NCI-H2081 treated with DMSO at 0.1 percent for 48 hours (cell line): ENCODE measurements around the gene L2HGDH.
A peak's percentile ranks its signal among the peaks of the same experiment; 100 is the strongest.
"Not testable (repeated sequence)": the region's sequence is repeated elsewhere in the genome, so short reads cannot be mapped to it uniquely, and the experiment has no call there.

Experiments
- DNase-seq: peaks from one replicate; lab custom pipeline; 2025; lab: John Stamatoyannopoulos, UW

The L2HGDH gene

DNA sequence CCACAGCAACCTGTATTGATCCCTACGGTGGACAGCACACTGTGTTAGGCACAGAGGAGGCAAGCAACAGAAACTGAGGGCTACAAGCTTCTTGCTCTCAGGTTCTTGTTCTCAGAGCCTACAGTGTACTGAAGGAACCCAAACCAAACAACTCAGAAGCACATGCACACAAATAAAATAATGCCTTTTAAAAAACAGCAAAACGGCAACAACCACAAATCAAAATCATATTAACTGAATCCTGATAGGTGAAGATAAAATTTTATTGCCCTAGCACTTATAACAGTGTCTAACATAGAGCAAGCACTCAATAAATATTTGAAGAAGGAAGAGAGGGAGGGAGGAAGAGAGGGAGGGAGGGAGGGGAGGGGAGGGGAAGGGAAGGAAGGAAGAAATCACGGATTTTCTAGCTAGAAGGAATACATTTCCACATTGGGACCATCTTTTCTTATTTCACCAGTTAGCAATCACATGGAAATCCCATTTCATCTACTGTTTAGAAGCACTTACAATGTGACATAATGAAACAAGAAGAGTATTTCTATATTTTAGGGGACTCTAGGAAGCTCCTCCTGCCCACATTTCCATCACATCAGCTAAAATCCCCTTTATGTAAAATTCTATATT is 27.3 kb upstream of the L2HGDH start:
- DNase-seq, result no peak

DNA sequence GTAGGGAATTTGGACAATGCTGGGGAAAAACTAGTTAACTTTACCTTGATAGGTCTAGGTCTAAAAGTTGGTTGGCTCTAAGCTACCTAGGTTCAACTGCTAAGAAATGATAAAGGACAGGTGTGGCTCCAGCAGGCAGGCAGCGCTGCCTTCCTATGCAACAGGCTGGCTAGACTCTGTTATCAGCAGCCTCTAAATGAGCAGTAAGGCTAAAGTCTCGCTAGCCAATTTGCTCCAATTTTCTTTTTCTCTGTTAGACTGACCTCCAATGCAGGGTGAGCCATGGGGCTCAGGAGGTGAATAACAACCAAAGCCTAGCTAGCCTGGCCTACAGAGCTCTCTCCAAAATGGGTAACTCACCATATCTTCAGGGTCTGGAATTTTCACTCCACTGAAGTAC is 26.6 kb upstream of the L2HGDH start:
- DNase-seq, result no peak

DNA sequence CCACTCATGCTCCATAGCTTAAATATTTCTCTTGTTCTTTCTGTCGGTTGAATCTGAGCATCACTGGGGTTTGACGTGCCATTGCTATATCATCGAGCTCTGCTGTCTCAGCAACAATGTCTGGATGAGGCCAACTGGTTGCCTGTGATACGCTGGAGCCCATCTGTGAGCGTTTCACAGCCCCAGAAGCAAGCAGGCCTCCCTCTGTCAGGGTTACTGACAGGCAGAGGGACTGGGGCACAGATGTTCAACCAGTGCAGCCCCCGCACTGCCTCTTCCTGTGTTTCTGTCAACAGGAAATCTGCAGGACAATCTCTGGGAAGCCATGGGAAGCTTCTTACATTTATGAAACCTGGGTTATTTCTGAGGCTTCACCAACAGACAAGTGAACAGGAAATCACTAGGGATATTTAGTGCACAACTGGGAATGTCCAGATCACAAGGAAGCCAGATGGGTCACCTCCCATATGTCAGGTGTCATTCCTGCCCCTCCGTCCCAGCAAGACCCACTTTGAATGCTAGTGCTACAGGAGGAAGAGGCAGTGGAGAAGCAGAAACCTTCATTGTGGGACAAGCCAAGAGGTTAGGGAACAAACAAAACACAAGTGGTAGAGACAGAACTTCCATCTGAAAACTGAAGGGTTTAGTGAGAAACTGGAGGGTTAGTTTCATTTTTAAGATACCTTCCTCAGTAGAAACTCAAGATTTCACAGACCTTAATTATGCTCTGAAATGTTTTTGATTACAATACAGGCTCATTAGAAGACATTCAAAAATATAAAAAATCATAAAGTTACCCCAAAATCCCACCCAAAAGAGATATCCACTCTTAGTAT is 24.2 kb upstream of the L2HGDH start:
- DNase-seq, result no peak

DNA sequence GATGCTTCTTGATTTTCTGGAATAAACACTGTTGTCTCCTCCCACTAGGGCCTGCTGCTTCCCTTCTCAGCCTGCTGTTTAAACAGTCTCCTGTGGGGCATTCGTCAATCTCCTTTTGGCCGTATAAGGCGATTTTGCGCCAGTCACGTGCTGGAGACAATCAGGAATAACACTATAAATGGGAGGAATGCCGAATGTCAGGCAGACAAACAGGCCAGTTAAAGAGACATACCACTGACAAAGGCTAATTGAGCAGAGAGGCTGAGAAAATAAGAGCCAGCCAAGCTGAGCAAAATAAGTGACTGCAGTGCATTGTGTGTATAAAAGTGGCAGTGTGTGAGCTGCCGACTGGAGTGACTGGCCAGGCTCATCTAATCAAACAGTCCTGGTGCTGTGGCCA is 23.4 kb upstream of the L2HGDH start:
- DNase-seq, result peak; percentile 91

DNA sequence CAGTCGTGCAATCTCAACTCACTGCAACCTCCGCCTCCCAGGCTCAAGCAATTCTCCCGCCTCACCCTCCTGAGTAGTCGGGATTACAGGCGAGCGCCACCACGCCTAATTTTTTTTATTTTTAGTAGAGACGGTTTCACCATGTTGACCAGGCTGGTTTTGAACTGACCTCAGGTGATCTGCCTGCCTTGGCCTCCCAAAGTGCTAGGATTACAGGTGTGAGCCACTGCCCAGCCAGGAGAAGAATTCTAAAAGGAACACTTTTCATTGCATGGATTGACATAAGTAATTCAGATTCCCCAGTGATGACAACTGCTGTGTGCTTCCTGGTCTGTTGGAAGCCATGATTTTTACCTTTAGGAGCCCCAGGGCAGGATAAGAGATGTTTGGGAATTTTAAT is 22.2 kb upstream of the L2HGDH start:
- no peak for DNase-seq

DNA sequence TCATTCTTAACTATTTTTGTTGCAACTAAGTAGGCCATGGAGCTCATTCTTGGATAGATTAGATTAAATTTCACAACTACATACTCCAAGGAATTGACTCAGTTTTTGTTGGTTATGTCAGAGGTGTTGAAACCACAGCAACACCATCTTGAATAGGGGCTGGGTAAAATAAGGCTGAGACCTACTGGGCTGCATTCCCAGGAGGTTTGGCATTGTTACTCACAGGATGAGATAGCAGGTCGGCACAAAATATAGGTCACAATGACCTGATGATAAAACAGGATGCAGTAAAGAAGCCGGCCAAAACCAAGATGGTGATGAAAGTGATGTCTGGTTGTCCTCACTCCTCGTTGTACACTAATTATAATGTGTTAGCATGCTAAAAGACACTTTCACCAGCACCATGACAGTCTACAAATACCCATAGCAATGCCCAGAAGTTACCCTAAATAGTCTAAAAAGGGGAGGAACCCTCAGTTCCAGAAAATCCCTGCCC is 21.0 kb upstream of the L2HGDH start:
- no peak for DNase-seq

DNA sequence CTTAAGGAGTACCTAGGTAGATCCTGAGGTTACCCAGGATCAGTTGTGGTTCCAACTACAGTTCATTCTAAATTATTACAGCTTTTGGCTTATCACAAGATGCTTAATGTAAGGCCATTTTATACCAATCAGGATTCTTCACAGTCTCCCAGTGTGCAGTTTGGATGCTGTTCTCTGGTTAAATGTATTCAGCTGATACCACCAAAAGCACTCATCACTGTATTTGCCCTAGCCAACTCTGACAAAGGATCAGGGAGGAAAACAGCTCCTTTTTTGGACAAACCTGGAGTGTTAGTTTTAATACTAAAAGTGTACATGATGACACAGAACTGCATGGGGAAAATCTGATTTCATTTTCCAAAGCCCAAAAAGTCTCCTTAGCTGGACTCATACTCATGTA is 19.6 kb upstream of the L2HGDH start:
- DNase-seq, result no peak

DNA sequence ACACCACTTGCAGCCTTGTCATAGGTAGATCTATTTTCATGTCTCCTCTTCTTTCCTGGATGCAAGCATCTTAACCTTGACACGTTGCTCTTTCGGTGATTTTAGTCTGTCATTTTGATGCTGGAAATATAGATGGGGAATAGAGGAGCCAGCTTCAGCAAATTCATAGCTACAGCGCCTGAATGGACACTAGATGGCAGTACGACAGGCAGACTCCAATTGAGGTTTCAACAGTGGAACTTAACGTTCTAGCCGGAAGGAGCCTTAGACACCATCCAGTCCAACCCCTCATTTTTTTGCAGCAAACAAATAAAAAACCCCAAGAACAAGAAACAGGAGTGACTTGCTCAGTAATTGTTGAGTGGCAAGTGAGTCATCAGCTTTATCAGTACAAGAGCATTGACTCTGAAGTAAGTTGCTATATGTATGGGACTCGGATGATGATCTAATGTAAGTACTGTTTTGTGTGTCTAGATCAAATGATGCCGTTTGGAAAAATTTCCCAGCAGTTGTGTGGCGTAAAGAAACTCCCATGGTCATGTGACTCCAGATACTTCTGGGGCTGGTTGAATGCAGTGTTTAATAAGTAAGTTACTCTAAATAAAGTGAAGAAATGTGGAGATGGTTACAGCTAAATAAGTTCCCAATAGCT is 9.1 kb upstream of the L2HGDH start:
- DNase-seq, result peak; percentile 57

DNA sequence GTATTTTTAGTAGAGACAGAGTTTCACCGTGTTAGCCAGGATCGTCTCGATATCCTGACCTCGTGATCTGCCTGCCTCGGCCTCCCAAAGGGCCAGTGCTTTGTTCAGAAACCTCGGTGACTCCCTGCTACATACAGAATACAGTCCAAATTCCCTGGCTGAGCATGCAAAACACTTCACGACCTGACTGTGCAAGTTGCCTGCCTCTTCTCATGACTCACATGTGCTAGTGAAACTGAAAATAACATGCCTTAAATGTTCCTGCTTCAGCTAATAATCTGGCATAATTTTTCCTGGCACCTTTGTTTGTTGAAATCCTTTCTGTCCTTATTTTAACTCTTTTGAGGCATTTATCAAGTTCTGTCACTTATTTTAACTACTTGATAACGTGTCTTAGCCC is 8.3 kb upstream of the L2HGDH start:
- no peak for DNase-seq

DNA sequence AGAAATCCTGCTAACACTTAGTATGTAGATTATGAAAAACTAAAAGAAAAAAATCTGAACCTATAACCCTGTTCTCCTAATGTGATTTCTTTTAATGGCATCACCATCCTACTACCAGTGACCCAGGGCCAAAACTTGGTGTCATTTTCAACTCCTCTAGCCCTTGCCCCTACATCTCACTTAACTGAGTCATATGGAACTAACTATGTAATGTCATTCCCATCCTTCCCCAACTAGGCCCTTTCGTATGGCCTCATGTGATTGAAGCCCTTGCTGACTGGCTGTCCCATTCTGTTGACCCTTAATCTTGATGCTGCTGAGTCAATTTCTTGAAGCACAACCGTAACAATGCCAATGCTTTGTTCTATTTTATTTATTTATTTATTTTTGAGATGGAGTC is 7.7 kb upstream of the L2HGDH start:
- DNase-seq, result no peak

DNA sequence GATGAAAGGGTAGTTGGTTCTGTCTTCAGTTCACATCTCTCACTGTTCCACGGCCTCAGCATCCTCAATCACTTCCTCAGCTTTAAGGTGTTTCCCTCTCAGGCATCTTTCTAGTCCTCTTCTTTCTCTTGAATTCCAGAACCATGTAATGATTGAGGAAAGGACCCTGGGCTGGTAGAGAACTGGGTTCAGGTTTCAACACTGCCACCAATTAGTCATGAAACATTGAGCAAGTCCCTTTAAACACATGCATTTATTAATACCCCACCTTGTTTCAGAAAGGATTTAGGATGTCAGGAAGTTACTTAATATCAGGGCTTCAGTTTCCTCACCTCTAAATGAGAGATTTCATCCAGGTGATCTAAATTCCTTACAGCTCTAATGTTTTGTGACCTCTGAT is 7.3 kb upstream of the L2HGDH start:
- DNase-seq, result no peak

DNA sequence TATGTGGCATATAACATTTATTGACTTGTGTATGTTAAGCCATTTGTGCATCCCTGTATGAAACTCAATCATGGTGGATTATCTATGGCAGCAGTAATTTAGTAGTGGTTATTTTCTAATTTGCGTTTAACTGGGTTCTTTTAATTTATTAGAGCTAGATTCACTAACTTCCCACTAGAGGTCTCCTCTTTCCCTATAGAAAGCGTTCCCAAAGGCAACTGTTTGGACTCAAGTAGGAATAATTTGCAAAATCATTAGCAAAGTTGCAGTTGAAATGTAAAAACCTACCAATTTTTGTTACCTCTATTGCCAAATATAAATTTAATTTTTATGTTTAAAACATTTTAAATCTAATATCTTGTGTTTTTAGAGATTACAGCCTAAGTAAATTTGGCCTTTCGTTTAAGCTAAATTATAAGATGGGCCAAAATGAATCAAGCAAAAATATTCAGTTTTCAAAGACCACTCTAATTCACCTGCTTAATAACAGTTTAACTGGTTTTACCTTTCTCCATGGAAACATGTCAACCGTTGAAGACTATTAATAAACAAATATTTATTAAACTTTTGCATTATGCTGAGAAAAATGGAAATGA is 6.1 kb upstream of the L2HGDH start:
- DNase-seq, result peak; percentile 7

DNA sequence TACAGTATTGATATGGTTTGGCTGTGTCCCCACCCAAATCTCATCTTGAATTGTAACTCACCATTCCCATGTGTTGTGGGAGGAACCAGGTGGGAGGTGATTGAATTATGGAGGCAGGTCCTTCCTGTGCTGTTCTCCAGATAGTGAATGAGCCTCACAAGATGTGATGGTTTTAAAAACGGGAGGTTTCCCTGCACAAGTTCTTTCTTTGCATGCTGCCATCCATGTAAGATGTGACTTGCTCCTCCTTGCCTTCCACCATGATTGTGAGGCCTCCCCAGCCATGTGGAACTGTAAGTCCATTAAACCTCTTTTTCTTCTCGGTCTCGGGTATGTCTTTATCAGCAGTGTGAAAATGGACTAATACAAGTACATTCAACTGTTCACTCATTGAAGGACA is 2.1 kb upstream of the L2HGDH start:
- DNase-seq, result not testable (repeated sequence)

DNA sequence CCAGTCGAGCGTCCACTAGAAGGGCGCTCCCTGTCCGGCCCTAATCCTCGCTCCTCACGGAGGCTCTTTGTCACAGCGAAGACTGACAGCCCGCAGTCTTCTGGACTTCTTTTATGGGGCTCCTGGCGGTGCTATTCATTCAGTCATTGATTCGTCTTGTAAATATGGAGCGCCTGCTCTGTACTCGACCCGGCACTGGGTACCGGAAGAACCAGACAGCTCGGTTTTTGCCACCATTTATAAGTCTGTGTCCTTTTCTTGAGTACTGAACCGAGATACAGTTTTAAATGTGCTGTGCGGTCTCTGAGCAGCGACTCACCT is 665 bp upstream of the L2HGDH start:
- DNase-seq, result peak; percentile 52

DNA sequence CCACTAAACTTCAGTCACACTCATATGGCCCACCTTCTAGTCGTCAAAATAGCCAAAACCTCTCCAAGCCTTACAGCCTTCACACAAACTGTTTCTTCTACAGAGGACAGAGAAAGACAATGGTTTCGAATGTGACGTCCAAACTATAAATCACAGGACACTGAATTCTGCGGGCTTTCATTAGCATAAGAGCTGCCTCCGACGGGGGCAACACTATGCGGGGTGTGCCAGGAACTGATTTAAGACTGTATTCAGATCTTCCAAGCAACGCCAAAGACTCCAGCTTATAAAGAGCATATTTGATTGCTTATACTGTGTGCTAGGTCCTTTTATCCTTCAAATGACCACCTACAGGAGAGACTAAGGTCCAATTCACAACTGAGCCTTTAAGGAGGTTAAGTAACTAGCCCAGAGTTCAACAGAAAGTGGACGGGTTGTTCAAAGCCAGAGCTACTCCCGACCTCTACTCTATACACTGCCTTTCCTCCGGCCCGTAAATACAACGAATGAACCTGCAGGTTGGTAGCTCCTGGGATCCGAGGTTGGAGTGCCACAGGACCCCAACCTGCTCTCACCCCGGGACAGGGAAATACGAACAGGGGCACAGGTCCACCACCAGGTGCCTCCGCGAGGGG is 575 bp downstream of the L2HGDH start:
- no peak for DNase-seq

DNA sequence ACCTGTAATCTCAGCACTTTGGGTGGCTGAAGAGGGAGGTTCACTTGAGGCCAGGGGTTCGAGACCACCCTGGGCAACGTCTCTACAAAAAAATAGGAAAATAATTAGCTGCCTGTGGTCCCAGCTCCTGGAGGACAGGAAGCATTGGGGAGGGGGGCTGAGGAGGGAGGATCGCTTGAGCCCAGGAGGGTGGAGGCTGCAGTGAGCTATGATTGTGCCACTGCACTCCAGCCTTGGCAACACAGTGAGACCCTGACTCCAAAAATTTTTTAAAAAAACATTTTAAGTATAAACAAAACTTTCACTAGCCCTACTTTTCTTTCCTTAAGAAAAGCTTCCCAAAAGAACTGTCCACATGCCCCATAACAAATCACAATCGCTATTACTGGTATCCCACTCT is 1.6 kb downstream of the L2HGDH start:
- DNase-seq, result no peak

DNA sequence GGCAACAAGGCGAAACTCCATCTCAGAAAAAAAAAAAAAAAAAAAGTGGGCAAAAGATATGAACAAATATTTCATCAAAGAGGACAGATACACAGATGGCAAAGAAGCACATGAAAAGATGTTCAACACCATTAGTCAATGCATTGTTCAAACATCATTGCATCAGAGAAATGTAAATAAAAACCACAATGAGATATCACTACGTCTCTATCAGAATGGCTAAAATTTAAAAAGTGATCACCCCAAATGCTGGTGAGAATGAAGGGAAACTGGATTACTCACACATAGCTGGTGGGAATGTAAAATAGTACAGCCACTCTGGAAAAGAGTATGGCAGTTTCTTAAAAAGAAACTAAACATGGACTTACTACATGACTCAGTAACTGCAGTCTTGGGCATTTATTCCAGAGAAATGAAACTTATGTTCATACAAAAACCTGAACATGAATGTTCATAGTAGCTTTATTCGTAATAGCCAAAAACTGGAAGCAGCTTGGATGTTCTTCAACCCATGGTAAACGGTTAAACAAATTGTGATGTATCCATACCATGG is 3.6 kb downstream of the L2HGDH start:
- DNase-seq, result no peak

DNA sequence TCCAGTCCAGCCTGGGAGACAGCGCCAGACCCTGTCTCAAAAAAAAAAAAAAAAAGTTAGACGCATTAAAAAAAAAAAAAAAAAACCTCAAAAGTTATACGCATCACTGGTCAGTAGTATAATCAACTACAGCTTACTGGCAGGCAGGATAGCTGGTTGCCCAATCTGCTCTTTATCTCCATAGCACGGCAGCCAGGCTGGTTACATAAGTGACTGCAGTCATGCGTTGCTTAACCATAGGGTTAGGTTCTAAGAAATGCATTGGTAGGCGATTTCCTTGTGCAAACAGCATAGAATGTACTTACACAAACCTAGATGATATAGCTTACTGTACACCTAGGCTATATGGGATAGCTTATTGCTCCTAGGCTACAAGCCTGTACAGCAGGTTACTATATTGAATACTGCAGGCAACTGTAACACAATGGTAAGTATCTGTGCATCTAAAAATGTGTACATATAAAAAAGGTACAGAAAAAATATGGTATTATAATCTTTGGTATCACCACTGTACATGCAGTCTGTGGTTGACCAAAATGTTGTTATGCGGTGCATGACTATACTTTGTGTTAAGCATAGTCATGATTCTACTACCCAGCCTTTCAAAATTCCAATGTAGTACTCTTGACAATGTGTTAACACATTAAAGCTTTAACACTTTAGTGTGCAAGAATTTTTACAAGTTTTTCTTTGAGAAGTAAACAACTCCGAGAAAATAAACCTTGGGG is 8.1 kb downstream of the L2HGDH start:
- no peak for DNase-seq

DNA sequence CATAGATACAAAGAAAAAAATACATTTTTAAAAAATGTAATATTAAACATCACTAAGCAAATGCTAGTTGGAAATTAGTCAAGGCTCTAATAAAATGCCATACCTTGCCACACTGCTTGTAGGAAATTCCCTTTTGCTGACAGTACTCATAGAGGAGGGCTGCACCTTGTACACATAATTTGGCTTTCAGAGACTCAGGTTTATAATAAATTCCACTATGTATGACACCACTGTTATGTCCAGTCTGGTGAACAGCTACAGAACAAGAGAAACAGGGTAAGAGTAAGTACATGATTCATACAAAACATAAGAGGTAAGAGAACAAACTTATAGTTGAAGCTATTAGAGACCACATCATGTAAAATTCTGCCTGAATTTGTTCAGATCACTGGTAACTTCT is 10.1 kb downstream of the L2HGDH start:
- no peak for DNase-seq

DNA sequence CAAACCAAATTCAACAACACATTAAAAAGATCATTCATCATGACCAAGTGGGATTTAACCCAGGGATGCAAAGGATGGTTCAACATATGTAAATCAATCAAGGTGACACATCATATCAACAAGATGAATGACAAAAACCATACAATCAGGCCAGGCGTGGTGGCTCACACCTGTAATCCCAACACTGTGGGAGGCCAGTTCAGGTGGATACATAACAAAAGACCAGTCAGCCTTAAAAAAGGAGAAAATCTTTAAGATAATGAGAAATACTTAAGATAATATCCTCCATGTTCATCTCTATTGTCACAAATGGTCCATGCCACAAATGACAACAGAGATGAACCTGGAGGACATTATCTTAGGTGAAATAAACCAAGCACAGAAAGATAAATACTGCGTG is 12.4 kb downstream of the L2HGDH start:
- DNase-seq, result no peak

DNA sequence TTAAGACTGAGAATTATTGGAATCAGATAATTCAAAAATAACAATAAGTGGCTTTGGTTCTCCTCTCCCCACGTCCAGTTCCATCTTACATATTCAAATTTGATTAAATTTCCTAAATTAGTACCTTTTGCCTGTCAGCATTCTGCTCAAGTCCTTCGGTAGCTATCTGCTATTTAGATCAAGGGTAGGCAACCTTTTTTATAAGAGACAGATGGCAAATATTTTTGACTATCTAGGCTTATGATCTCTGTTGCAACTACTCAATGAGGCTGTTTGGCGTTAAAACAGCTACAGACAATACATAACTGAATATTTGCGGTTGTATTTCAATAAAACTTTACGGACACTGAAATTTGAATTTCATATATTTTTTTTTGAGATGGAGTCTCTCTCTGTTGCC is 21.7 kb downstream of the L2HGDH start:
- DNase-seq, result no peak
